Measurements from ENCODE around the gene KRTAP10-3.
A peak's percentile ranks its signal among the peaks of the same experiment; 100 is the strongest.

KRTAP10-3 gene

GRCh38 chr21:44515359-44516165 lies 43.0 kb downstream of the KRTAP10-3 start:
- no peak for DNase-seq (ENCODE audit: low read depth)

- DNase-seq (ENCODE audit: low read depth) = no peak
These were observed 43.7 kb downstream of the KRTAP10-3 start for GRCh38 chr21:44514746-44515358.

- DNase-seq (ENCODE audit: low read depth) = no peak
These were observed 44.4 kb downstream of the KRTAP10-3 start for GRCh38 chr21:44514218-44514520.

GRCh38 chr21:44513389-44514217 lies 45.0 kb downstream of the KRTAP10-3 start:
- DNase-seq (ENCODE audit: low read depth) = no peak

GRCh38 chr21:44512496-44513388 lies 45.9 kb downstream of the KRTAP10-3 start:
- DNase-seq (ENCODE audit: low read depth) = no peak

- no peak for DNase-seq (ENCODE audit: low read depth)
These were observed 46.7 kb downstream of the KRTAP10-3 start for GRCh38 chr21:44511938-44512275.

- DNase-seq (ENCODE audit: low read depth) = no peak
These were observed 47.2 kb downstream of the KRTAP10-3 start for GRCh38 chr21:44511219-44511937.

GRCh38 chr21:44510508-44511218 lies 47.9 kb downstream of the KRTAP10-3 start:
- DNase-seq (ENCODE audit: low read depth) = peak; percentile 73

GRCh38 chr21:44510109-44510507 lies 48.5 kb downstream of the KRTAP10-3 start:
- no peak for DNase-seq (ENCODE audit: low read depth)

- DNase-seq (ENCODE audit: low read depth) = no peak
These were observed 49.1 kb downstream of the KRTAP10-3 start for GRCh38 chr21:44509539-44509938.

- no peak for DNase-seq (ENCODE audit: low read depth)
These were observed 49.7 kb downstream of the KRTAP10-3 start for GRCh38 chr21:44508711-44509445.

GRCh38 chr21:44508426-44508710 lies 50.2 kb downstream of the KRTAP10-3 start:
- DNase-seq (ENCODE audit: low read depth) = no peak

Data from activated T-helper 1 cell treated with Interleukin-2 at 50 U/mL for 16 hours (primary cell).